H1 (cell line): Measurements from ENCODE around the gene ZNF771. TPM values are rescaled to one million over a fixed set of nuclear protein-coding genes. Genes with fewer than 3 reads are reported as not detected.

Source experiments
- BACH1 ChIP-seq: IDR thresholded peaks from 2 replicates; pipeline ENCODE4 v1.6.1; 2012; ENCODE audit warnings: low read length, improper control_type of control experiment
- BCL11A ChIP-seq, 2 experiments: IDR thresholded peaks; one replicate each; pipeline ENCODE4 v1.6.1; 2011; ENCODE audit warnings: low read depth in 2 of 2, low read length in 2 of 2, mild to moderate bottlenecking in 2 of 2
- BRCA1 ChIP-seq: IDR thresholded peaks from 2 replicates; pipeline ENCODE4 v1.6.1; 2012; ENCODE audit warnings: low read depth, low read length, improper control_type of control experiment
- CBX8 ChIP-seq: fragments of 300-800, 300-1000 bp; sonication (generic); IDR thresholded peaks from 2 replicates; pipeline ENCODE4 v1.7.1; 2016; ENCODE audit warnings: low read depth, low read length, borderline replicate concordance
- CTCF ChIP-seq, 3 experiments: IDR thresholded peaks; 1 replicate in 2 of 3; 2 replicates in 1 of 3; pipeline versions ENCODE4 v1.5.1 to v1.6.1; 2011; ENCODE audit warnings: low read length in 3 of 3, mild to moderate bottlenecking in 3 of 3, inconsistent platforms in 2 of 3, low read depth in 1 of 3, moderate library complexity in 1 of 3; ENCODE audit not compliant: insufficient read depth in 1 of 3; ENCODE audit errors: control extremely low read depth in 1 of 3
- EP300 ChIP-seq, 2 experiments: IDR thresholded peaks; 1 replicate in 1 of 2; 2 replicates in 1 of 2; pipeline ENCODE4 v1.6.1; 2011 to 2012; ENCODE audit warnings: low read depth in 2 of 2, low read length in 2 of 2, mild to moderate bottlenecking in 2 of 2, borderline replicate concordance in 1 of 2, inconsistent platforms in 1 of 2, moderate library complexity in 1 of 2
- GTF2F1 ChIP-seq: IDR thresholded peaks from 2 replicates; pipeline ENCODE4 v1.6.1; 2012; ENCODE audit warnings: low read depth, low read length, improper control_type of control experiment, borderline replicate concordance
- HDAC6 ChIP-seq: IDR thresholded peaks from one replicate; pipeline ENCODE4 v1.7.1; 2012; ENCODE audit warnings: low read depth, mild to moderate bottlenecking, inconsistent platforms, low read length, moderate library complexity
- KDM5A ChIP-seq: fragments of 200-600 bp; IDR thresholded peaks from 2 replicates; pipeline ENCODE4 v1.7.1; 2012; ENCODE audit warnings: mild to moderate bottlenecking, low read length, inconsistent platforms, mixed read lengths
- MAFK ChIP-seq: IDR thresholded peaks from 2 replicates; pipeline ENCODE4 v1.6.1; 2012; ENCODE audit warnings: low read depth, mild to moderate bottlenecking, improper control_type of control experiment, low read length
- NRF1 ChIP-seq: IDR thresholded peaks from 2 replicates; pipeline ENCODE4 v1.6.1; 2011; ENCODE audit warnings: mild to moderate bottlenecking, low read depth, low read length, improper control_type of control experiment
- PHF8 ChIP-seq: fragments of 200-600 bp; sonication (generic); conservative IDR thresholded peaks from 2 replicates; pipeline ENCODE4 v1.7.1; 2012; ENCODE audit warnings: low read depth, mild to moderate bottlenecking, inconsistent platforms, low read length, moderate library complexity
- POLR2AphosphoS5 ChIP-seq: IDR thresholded peaks from 2 replicates; pipeline ENCODE4 v1.6.1; 2011; ENCODE audit warnings: low read depth, low read length
- RAD21 ChIP-seq, 2 experiments: IDR thresholded peaks in 1 of 2; conservative IDR thresholded peaks in 1 of 2; 2 replicates each; pipeline ENCODE4 v1.6.1; 2011; ENCODE audit warnings: low read depth in 2 of 2, low read length in 2 of 2, improper control_type of control experiment in 1 of 2, inconsistent platforms in 1 of 2, mild to moderate bottlenecking in 1 of 2, moderate library complexity in 1 of 2
- RBBP5 ChIP-seq: IDR thresholded peaks from 2 replicates; pipeline ENCODE4 v1.7.1; 2012; ENCODE audit warnings: low read depth, mild to moderate bottlenecking, inconsistent platforms, low read length, moderate library complexity, borderline replicate concordance
- RNF2 ChIP-seq: fragments of 200-900, 300-1000 bp; sonication (generic); IDR thresholded peaks from 2 replicates; pipeline ENCODE4 v1.7.1; 2016; ENCODE audit warnings: borderline replicate concordance, low read depth, mild to moderate bottlenecking, antibody characterized with exemption, low read length; ENCODE audit not compliant: poor library complexity, severe bottlenecking; ENCODE audit errors: missing control alignments
- SP2 ChIP-seq: IDR thresholded peaks from 2 replicates; pipeline ENCODE4 v1.6.1; 2012; ENCODE audit warnings: mild to moderate bottlenecking, low read length, inconsistent platforms
- SRF ChIP-seq: IDR thresholded peaks from 2 replicates; pipeline ENCODE4 v1.6.1; 2011; ENCODE audit warnings: mild to moderate bottlenecking, low read depth, low read length, moderate library complexity
- TAF7 ChIP-seq: optimal IDR thresholded peaks from 2 replicates; pipeline ENCODE3; 2011; ENCODE audit warnings: low read depth, mild to moderate bottlenecking, inconsistent platforms, low read length, moderate library complexity, borderline replicate concordance
- TEAD4 ChIP-seq: IDR thresholded peaks from 2 replicates; pipeline ENCODE4 v1.6.1; 2012; ENCODE audit warnings: low read depth, low read length, inconsistent platforms, mixed read lengths
- polyA plus RNA-seq, 7 experiments: library from polyadenylated mRNA; depleted of rRNA in 3 of 7; stranded (reverse) in 5 of 7; unstranded in 2 of 7; fragments of >200 nt in 5 of 7; fragments of 200-250 nt in 2 of 7; gene quantifications; 1 replicate in 5 of 7; 2 replicates in 1 of 7; 4 replicates in 1 of 7; pipeline versions ENCODE4 v1.2.1 to v1.2.3, GENCODE V29; 2011 to 2013; ENCODE audit warnings: missing spikeins in 2 of 7, mixed read lengths in 2 of 7
- total RNA-seq: library from RNA; stranded (reverse); fragmentation: NEBNext Ultra II Directional; extraction: Animal tissue kit (Norgen Biotek cat#: 25700); gene quantifications from 2 replicates; pipeline ENCODE4 v1.2.1, GENCODE V29; 2021

The ZNF771 gene
- total and polyA plus RNA-seq, 2 of the 8 experiments (the other 6 are each of a cell fraction or from before 2014, with no cell fraction given): 10.6 to 15.7 TPM

- TF ChIP-seq RBBP5: peak; percentile 17; the same call in 1 of the 2 replicates
- no peak for TF ChIP-seq SRF
- TF ChIP-seq GTF2F1: peak; percentile 50; the same call in 1 of the 2 replicates
- TF ChIP-seq RAD21 (IDR thresholded peaks at IDR 0.05 in 1 of 2, conservative IDR thresholded peaks at IDR 0.05 in 1 of 2; ENCODE audit: low read depth in 2 of 2, low read length in 2 of 2): peak; percentile 46 to 54
- TF ChIP-seq HDAC6: no peak
- TF ChIP-seq RNF2: no peak
- peak; percentile 70; the same call in 1 of the 2 replicates for TF ChIP-seq PHF8
- no peak for TF ChIP-seq BRCA1
- TF ChIP-seq BCL11A (IDR thresholded peaks at IDR 0.05; ENCODE audit: low read depth in 2 of 2, low read length in 2 of 2): no peak
- TF ChIP-seq EP300 (IDR thresholded peaks at IDR 0.05; ENCODE audit: borderline replicate concordance in 1 of 2, low read depth in 2 of 2, low read length in 2 of 2): peak in 1 of 2 experiments; percentile 55; a peak in 1 of 3 replicates
- TF ChIP-seq SP2: peak; percentile 38; the same call in 1 of the 2 replicates
- no peak for TF ChIP-seq POLR2AphosphoS5
- TF ChIP-seq MAFK: no peak
- TF ChIP-seq CTCF (IDR thresholded peaks at IDR 0.05; ENCODE audit: control extremely low read depth in 1 of 3, insufficient read depth in 1 of 3, low read depth in 1 of 3, low read length in 3 of 3): peak; percentile 73 to 82 (median 74)
- TF ChIP-seq TEAD4: peak; percentile 72
- no peak for TF ChIP-seq KDM5A
- TF ChIP-seq BACH1: peak; percentile 86
- no peak for TF ChIP-seq TAF7
- no peak for TF ChIP-seq CBX8
- peak; percentile 39 for TF ChIP-seq NRF1
Observed at GRCh38 chr16:30429678-30430427, 22.4 kb downstream of the ZNF771 start, which contains the start of gene DCTPP1 (continued).
